GM23338 (cell line): ENCODE measurements around the gene BAK1. TPM values are rescaled to one million over a fixed set of nuclear protein-coding genes. Genes with fewer than 3 reads are reported as not detected.

Source experiments
- ATAC-seq: fragments of 200-7000 bp; cut with Tn5 transposase; 3 replicates; pipeline ENCODE4 v1.9.1; 2020
- DNase-seq: peaks from one replicate; pipeline ENCODE4 v3.0.0-alpha.2; 2015; ENCODE audit warnings: low spot score
- H2AFZ ChIP-seq: fragments of 200-600 bp; sonication (generic); 2 replicates; pipeline ENCODE4 v1.8.0; 2016; ENCODE audit warnings: antibody characterized with exemption, mild to moderate bottlenecking, moderate library complexity
- H3F3A ChIP-seq: fragments of 200-600 bp; sonication (generic); replicated peaks from 2 replicates; pipeline ENCODE4 v1.8.0; 2017; ENCODE audit warnings: antibody characterized with exemption, mixed run types, low read depth
- H3K27ac ChIP-seq: fragments of 200-600 bp; sonication (generic); 2 replicates; pipeline ENCODE4 v1.6.1; 2016; ENCODE audit warnings: low read depth
- H3K27me3 ChIP-seq: fragments of 200-600 bp; sonication (generic); 2 replicates; pipeline ENCODE4 v1.8.0; 2016; ENCODE audit warnings: mild to moderate bottlenecking, mixed run types, moderate library complexity; ENCODE audit not compliant: insufficient read depth
- H3K36me3 ChIP-seq: fragments of 200-600 bp; sonication (generic); 2 replicates; pipeline ENCODE4 v1.8.0; 2016; ENCODE audit warnings: mild to moderate bottlenecking; ENCODE audit not compliant: insufficient read depth
- H3K4me1 ChIP-seq: fragments of 200-600 bp; sonication (generic); 2 replicates; pipeline ENCODE4 v1.8.0; 2016; ENCODE audit warnings: mild to moderate bottlenecking, moderate library complexity; ENCODE audit not compliant: insufficient read depth
- H3K4me2 ChIP-seq: fragments of 200-600 bp; sonication (generic); 2 replicates; pipeline ENCODE4 v1.7.1; 2017; ENCODE audit warnings: mixed run types
- H3K4me3 ChIP-seq: fragments of 200-600 bp; sonication (generic); 2 replicates; pipeline ENCODE4 v1.6.1; 2016; ENCODE audit warnings: mixed run types
- H3K79me2 ChIP-seq: fragments of 200-600 bp; sonication (generic); replicated peaks from 2 replicates; pipeline ENCODE4 v1.8.0; 2017; ENCODE audit warnings: mild to moderate bottlenecking; ENCODE audit not compliant: insufficient read depth
- H3K9me2 ChIP-seq: fragments of 200-600 bp; sonication (generic); 2 replicates; pipeline ENCODE4 v1.8.0; 2017; ENCODE audit not compliant: insufficient read depth
- H4K20me1 ChIP-seq: fragments of 200-600 bp; sonication (generic); replicated peaks from 2 replicates; pipeline ENCODE4 v1.8.0; 2017; ENCODE audit warnings: mild to moderate bottlenecking; ENCODE audit not compliant: insufficient read depth
- H3K27ac Mint-ChIP-seq: 2 replicates; pipeline ENCODE4 v1.8.0; 2020; ENCODE audit warnings: inconsistent platforms, mild to moderate bottlenecking, moderate library complexity, mixed read lengths
- H3K27me3 Mint-ChIP-seq: 3 replicates; pipeline ENCODE4 v1.8.0; 2022; ENCODE audit warnings: low read depth, mild to moderate bottlenecking, moderate library complexity, mixed read lengths, inconsistent platforms; ENCODE audit not compliant: insufficient read depth, poor library complexity
- H3K36me3 Mint-ChIP-seq: 3 replicates; pipeline ENCODE4 v1.8.0; 2021; ENCODE audit warnings: low read depth, mild to moderate bottlenecking, inconsistent platforms, moderate library complexity, mixed read lengths
- H3K4me1 Mint-ChIP-seq: 3 replicates; pipeline ENCODE4 v1.8.0; 2020; ENCODE audit warnings: mild to moderate bottlenecking, inconsistent platforms, mixed read lengths
- H3K4me3 Mint-ChIP-seq: 3 replicates; pipeline ENCODE4 v1.8.0; 2021; ENCODE audit warnings: moderate library complexity, mild to moderate bottlenecking, inconsistent platforms, mixed read lengths
- H3K9me3 Mint-ChIP-seq: 3 replicates; pipeline ENCODE4 v1.8.0; 2020; ENCODE audit warnings: moderate library complexity, mild to moderate bottlenecking, inconsistent platforms, mixed read lengths
- CREB1 ChIP-seq: fragments of 250-450 bp; sonication (Bioruptor Pico); IDR thresholded peaks from 2 replicates; pipeline ENCODE4 v1.5.0; 2020; ENCODE audit warnings: low read depth, mild to moderate bottlenecking, moderate library complexity
- EZH2 ChIP-seq: fragments of 200-600 bp; sonication (generic); IDR thresholded peaks from one replicate; pipeline ENCODE4 v1.8.0; 2017; ENCODE audit warnings: antibody characterized with exemption, mild to moderate bottlenecking, low read depth; ENCODE audit not compliant: unreplicated experiment
- EZH2phosphoT487 ChIP-seq: fragments of 200-600 bp; sonication (generic); IDR thresholded peaks from one replicate; pipeline ENCODE4 v1.8.1; 2018; ENCODE audit warnings: antibody characterized with exemption; ENCODE audit not compliant: unreplicated experiment
- JUNB ChIP-seq: IDR thresholded peaks from one replicate; pipeline ENCODE4 v1.6.1; 2016; ENCODE audit warnings: antibody characterized with exemption; ENCODE audit not compliant: unreplicated experiment
- NANOG ChIP-seq: IDR thresholded peaks from 2 replicates; pipeline ENCODE4 v1.6.1; 2016; ENCODE audit warnings: antibody characterized with exemption, borderline replicate concordance
- POLR2AphosphoS5 ChIP-seq: IDR thresholded peaks from 2 replicates; pipeline ENCODE4 v1.6.1; 2016; ENCODE audit warnings: antibody characterized with exemption, low read depth
- STAT1 ChIP-seq: IDR thresholded peaks from one replicate; pipeline ENCODE4 v1.6.1; 2016; ENCODE audit warnings: antibody characterized with exemption; ENCODE audit not compliant: unreplicated experiment
- ZNF114 ChIP-seq: fragments of 250-450 bp; sonication (Bioruptor Pico); IDR thresholded peaks from 2 replicates; pipeline ENCODE4 v1.5.0; 2020; ENCODE audit warnings: mild to moderate bottlenecking, moderate library complexity
- ZNF331 ChIP-seq: fragments of 250-450 bp; sonication (Bioruptor Pico); IDR thresholded peaks from 2 replicates; pipeline ENCODE4 v1.5.0; 2020; ENCODE audit warnings: low read depth, mild to moderate bottlenecking, moderate library complexity
- polyA plus RNA-seq: library from polyadenylated mRNA; unstranded; fragments of >200 nt; fragmentation: Nextera tagmentation; extraction: Ambion mirVana; gene quantifications from 2 replicates; pipeline ENCODE4 v1.2.1, GENCODE V29; 2016
- total RNA-seq: library from RNA; depleted of rRNA; stranded (reverse); fragments of >200 nt; shearing (Covaris generic); gene quantifications from 2 replicates; pipeline ENCODE4 v1.2.3, GENCODE V29; 2014
- TF ChIP-seq, protein P1 (sequence below), 2 experiments: fragments of 200-600 bp in 1 of 2; sonication (generic) in 1 of 2; conservative IDR thresholded peaks; 2 replicates each; pipeline versions ENCODE4 v1.5.1 to v1.6.1; 2016 to 2017; ENCODE audit warnings: antibody characterized with exemption in 2 of 2, low read depth in 2 of 2, mild to moderate bottlenecking in 2 of 2, moderate library complexity in 1 of 2
- TF ChIP-seq, protein P2 (sequence below): fragments of 250-450 bp; sonication (Bioruptor Pico); IDR thresholded peaks from 2 replicates; pipeline ENCODE4 v1.5.0; 2020; ENCODE audit warnings: mild to moderate bottlenecking, moderate library complexity
- TF ChIP-seq, protein P3 (sequence below): IDR thresholded peaks from one replicate; pipeline ENCODE4 v1.6.1; 2018; ENCODE audit warnings: antibody characterized with exemption; ENCODE audit not compliant: unreplicated experiment
- TF ChIP-seq, protein P4 (sequence below): IDR thresholded peaks from 2 replicates; pipeline ENCODE4 v1.6.1; 2016; ENCODE audit warnings: antibody characterized with exemption

The BAK1 gene
- total and polyA plus RNA-seq, 2 experiments from 2014 or later: 22.2 to 45.0 TPM

DNA sequence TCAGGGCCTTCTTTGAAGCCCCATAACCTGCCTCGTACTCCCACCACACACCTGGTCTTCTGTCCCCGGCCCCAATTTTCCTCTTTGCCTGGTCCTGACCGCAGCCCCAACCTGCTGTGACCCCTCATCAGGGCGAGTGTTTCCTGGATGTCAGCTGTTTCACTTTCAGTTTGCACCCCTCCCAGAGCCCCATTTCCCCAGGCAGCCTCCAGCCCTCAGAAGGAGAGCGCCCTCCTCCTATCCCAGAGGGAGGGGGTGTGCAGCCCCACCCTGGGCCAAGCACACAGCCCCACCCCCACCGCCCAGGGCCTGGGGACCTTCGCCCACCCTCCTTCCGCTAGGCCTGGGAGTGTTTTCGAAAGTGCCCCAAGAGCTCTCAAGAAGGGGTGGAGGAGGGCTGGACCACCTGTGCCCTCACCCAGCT is 1.5 kb downstream of the BAK1 start:
- Histone ChIP-seq H3F3A (no peaks in the 10 kb centered on the region), H3K36me3 (0 out of 2 replicates have a peak, but pooled peaks cover 5% of the 10 kb centered on the region), H2AFZ (no peak overlapping the region), H3K79me2 (peaks cover 16% of the 10 kb centered on the region), H4K20me1 (no peaks in the 10 kb centered on the region), H3K4me3 (peak overlapping the region; percentile 98), H3K27ac (no peak overlapping the region), H3K4me2 (peak overlapping the region; percentile 98; the same call in 1 of the 2 replicates), H3K9me2 (no peaks in the 10 kb centered on the region), H3K4me1 (peaks cover 5% of the 10 kb centered on the region; the same call in 1 of the 2 replicates), H3K27me3 (no peaks in the 10 kb centered on the region)
- no peak for ATAC-seq
- H3K4me1 Mint-ChIP-seq: peaks cover 11% of the 10 kb centered on the region
- DNase-seq: no peak
- TF ChIP-seq, protein P1, sequence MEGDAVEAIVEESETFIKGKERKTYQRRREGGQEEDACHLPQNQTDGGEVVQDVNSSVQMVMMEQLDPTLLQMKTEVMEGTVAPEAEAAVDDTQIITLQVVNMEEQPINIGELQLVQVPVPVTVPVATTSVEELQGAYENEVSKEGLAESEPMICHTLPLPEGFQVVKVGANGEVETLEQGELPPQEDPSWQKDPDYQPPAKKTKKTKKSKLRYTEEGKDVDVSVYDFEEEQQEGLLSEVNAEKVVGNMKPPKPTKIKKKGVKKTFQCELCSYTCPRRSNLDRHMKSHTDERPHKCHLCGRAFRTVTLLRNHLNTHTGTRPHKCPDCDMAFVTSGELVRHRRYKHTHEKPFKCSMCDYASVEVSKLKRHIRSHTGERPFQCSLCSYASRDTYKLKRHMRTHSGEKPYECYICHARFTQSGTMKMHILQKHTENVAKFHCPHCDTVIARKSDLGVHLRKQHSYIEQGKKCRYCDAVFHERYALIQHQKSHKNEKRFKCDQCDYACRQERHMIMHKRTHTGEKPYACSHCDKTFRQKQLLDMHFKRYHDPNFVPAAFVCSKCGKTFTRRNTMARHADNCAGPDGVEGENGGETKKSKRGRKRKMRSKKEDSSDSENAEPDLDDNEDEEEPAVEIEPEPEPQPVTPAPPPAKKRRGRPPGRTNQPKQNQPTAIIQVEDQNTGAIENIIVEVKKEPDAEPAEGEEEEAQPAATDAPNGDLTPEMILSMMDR (conservative IDR thresholded peaks at IDR 0.05; ENCODE audit: low read depth in 2 of 2): no peak
- TF ChIP-seq, protein P2, sequence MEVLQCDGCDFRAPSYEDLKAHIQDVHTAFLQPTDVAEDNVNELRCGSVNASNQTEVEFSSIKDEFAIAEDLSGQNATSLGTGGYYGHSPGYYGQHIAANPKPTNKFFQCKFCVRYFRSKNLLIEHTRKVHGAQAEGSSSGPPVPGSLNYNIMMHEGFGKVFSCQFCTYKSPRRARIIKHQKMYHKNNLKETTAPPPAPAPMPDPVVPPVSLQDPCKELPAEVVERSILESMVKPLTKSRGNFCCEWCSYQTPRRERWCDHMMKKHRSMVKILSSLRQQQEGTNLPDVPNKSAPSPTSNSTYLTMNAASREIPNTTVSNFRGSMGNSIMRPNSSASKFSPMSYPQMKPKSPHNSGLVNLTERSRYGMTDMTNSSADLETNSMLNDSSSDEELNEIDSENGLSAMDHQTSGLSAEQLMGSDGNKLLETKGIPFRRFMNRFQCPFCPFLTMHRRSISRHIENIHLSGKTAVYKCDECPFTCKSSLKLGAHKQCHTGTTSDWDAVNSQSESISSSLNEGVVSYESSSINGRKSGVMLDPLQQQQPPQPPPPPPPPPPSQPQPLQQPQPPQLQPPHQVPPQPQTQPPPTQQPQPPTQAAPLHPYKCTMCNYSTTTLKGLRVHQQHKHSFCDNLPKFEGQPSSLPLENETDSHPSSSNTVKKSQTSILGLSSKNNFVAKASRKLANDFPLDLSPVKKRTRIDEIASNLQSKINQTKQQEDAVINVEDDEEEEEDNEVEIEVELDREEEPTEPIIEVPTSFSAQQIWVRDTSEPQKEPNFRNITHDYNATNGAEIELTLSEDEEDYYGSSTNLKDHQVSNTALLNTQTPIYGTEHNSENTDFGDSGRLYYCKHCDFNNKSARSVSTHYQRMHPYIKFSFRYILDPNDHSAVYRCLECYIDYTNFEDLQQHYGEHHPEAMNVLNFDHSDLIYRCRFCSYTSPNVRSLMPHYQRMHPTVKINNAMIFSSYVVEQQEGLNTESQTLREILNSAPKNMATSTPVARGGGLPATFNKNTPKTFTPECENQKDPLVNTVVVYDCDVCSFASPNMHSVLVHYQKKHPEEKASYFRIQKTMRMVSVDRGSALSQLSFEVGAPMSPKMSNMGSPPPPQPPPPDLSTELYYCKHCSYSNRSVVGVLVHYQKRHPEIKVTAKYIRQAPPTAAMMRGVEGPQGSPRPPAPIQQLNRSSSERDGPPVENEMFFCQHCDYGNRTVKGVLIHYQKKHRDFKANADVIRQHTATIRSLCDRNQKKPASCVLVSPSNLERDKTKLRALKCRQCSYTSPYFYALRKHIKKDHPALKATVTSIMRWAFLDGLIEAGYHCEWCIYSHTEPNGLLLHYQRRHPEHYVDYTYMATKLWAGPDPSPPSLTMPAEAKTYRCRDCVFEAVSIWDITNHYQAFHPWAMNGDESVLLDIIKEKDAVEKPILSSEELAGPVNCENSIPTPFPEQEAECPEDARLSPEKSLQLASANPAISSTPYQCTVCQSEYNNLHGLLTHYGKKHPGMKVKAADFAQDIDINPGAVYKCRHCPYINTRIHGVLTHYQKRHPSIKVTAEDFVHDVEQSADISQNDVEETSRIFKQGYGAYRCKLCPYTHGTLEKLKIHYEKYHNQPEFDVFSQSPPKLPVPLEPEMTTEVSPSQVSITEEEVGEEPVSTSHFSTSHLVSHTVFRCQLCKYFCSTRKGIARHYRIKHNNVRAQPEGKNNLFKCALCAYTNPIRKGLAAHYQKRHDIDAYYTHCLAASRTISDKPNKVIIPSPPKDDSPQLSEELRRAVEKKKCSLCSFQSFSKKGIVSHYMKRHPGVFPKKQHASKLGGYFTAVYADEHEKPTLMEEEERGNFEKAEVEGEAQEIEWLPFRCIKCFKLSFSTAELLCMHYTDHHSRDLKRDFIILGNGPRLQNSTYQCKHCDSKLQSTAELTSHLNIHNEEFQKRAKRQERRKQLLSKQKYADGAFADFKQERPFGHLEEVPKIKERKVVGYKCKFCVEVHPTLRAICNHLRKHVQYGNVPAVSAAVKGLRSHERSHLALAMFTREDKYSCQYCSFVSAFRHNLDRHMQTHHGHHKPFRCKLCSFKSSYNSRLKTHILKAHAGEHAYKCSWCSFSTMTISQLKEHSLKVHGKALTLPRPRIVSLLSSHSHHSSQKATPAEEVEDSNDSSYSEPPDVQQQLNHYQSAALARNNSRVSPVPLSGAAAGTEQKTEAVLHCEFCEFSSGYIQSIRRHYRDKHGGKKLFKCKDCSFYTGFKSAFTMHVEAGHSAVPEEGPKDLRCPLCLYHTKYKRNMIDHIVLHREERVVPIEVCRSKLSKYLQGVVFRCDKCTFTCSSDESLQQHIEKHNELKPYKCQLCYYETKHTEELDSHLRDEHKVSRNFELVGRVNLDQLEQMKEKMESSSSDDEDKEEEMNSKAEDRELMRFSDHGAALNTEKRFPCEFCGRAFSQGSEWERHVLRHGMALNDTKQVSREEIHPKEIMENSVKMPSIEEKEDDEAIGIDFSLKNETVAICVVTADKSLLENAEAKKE: no peak
- TF ChIP-seq, protein P3, sequence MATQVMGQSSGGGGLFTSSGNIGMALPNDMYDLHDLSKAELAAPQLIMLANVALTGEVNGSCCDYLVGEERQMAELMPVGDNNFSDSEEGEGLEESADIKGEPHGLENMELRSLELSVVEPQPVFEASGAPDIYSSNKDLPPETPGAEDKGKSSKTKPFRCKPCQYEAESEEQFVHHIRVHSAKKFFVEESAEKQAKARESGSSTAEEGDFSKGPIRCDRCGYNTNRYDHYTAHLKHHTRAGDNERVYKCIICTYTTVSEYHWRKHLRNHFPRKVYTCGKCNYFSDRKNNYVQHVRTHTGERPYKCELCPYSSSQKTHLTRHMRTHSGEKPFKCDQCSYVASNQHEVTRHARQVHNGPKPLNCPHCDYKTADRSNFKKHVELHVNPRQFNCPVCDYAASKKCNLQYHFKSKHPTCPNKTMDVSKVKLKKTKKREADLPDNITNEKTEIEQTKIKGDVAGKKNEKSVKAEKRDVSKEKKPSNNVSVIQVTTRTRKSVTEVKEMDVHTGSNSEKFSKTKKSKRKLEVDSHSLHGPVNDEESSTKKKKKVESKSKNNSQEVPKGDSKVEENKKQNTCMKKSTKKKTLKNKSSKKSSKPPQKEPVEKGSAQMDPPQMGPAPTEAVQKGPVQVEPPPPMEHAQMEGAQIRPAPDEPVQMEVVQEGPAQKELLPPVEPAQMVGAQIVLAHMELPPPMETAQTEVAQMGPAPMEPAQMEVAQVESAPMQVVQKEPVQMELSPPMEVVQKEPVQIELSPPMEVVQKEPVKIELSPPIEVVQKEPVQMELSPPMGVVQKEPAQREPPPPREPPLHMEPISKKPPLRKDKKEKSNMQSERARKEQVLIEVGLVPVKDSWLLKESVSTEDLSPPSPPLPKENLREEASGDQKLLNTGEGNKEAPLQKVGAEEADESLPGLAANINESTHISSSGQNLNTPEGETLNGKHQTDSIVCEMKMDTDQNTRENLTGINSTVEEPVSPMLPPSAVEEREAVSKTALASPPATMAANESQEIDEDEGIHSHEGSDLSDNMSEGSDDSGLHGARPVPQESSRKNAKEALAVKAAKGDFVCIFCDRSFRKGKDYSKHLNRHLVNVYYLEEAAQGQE: no peak
- no peak for TF ChIP-seq ZNF114
- no peak for TF ChIP-seq ZNF331
- no peak for TF ChIP-seq EZH2phosphoT487
- no peak for TF ChIP-seq EZH2
- no peak for TF ChIP-seq STAT1
- TF ChIP-seq POLR2AphosphoS5: no peak
- TF ChIP-seq NANOG: no peak
- TF ChIP-seq, protein P4, sequence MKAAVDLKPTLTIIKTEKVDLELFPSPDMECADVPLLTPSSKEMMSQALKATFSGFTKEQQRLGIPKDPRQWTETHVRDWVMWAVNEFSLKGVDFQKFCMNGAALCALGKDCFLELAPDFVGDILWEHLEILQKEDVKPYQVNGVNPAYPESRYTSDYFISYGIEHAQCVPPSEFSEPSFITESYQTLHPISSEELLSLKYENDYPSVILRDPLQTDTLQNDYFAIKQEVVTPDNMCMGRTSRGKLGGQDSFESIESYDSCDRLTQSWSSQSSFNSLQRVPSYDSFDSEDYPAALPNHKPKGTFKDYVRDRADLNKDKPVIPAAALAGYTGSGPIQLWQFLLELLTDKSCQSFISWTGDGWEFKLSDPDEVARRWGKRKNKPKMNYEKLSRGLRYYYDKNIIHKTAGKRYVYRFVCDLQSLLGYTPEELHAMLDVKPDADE: no peak
- no peak for TF ChIP-seq JUNB
- no peak for TF ChIP-seq CREB1 (CRISPR knock-in tag)
- H3K9me3 Mint-ChIP-seq: no peaks in the 10 kb centered on the region; the same call in 2 of the 3 replicates
- peak overlapping the region; percentile 85 for H3K4me3 Mint-ChIP-seq
- H3K27me3 Mint-ChIP-seq: peaks cover 6% of the 10 kb centered on the region
- peak overlapping the region; percentile 58; the same call in 1 of the 2 replicates for H3K27ac Mint-ChIP-seq
- H3K36me3 Mint-ChIP-seq: peaks cover 24% of the 10 kb centered on the region
